ENCODE data around the gene NEU3. TPM values are rescaled to one million over a fixed set of nuclear protein-coding genes. Genes with fewer than 3 reads are reported as not detected.

NEU3 gene
- total RNA-seq, 1 experiment from 2014 or later: 12.5 TPM

GRCh38 chr11:75050516-75050915 lies 61.8 kb downstream of the NEU3 start:
- BruUV-seq (replicated peaks): no TSS peak
- H4K20me1 ChIP-seq (ENCODE audit: insufficient read depth): no peaks in the 10 kb centered on the region
- H3K4me3 ChIP-seq (replicated peaks in 1 of 2; ENCODE audit: low read depth in 1 of 2, low read length in 2 of 2): no peak overlapping the region
- RAD21 ChIA-PET (ENCODE audit: low non-redundant PET in 1 of 2, low total read pairs in 2 of 2, uncharacterized antibody in 2 of 2, unreplicated experiment in 2 of 2): no interaction called here
- no peak overlapping the region for H3K4me2 ChIP-seq (ENCODE audit: low read length)
- H3K27ac ChIP-seq (ENCODE audit: low read depth, low read length): no peak overlapping the region
- H3K4me1 ChIP-seq (ENCODE audit: control insufficient read depth in 1 of 2, insufficient read depth in 2 of 2, low read length in 2 of 2): peaks cover 2 to 10% of the 10 kb centered on the region in 2 experiments; a peak in 3 of 4 replicates
- no peak overlapping the region for H2AFZ ChIP-seq (ENCODE audit: low read depth, low read length, poor library complexity, severe bottlenecking)
- intact Hi-C loops (cut with micrococcal nuclease): no loop called here
- TF ChIP-seq ZNF274 (IDR thresholded peaks at IDR 0.05; ENCODE audit: low read depth, low read length) (no peak), ZFX (IDR thresholded peaks at IDR 0.05) (no peak), ZBTB33 (IDR thresholded peaks at IDR 0.05; ENCODE audit: extremely low read depth, insufficient replicate concordance, low read length) (no peak), ATF3 (IDR thresholded peaks at IDR 0.05) (no peak), EGR1 (IDR thresholded peaks at IDR 0.05; ENCODE audit: low read depth) (no peak), MAX (IDR thresholded peaks at IDR 0.05) (no peak), TCF7L2 (IDR thresholded peaks at IDR 0.05; ENCODE audit: borderline replicate concordance, extremely low read depth, insufficient read depth, insufficient read length) (no peak), CEBPB (IDR thresholded peaks at IDR 0.05; ENCODE audit: low read depth) (no peak), YY1 (IDR thresholded peaks at IDR 0.05; ENCODE audit: extremely low read depth, insufficient replicate concordance, low read depth, low read length) (no peak), CTCF (IDR thresholded peaks at IDR 0.05 in 2 of 3, conservative IDR thresholded peaks at IDR 0.05 in 1 of 3; ENCODE audit: borderline replicate concordance in 1 of 3, insufficient read depth in 1 of 3, low read depth in 2 of 3, low read length in 2 of 3) (no peak), SIN3A (IDR thresholded peaks at IDR 0.05; ENCODE audit: low read depth) (no peak), CBX3 (IDR thresholded peaks at IDR 0.05; ENCODE audit: low read depth) (no peak), JUND (IDR thresholded peaks at IDR 0.05) (no peak), FOSL1 (IDR thresholded peaks at IDR 0.05; ENCODE audit: low read depth) (no peak), ELF1 (IDR thresholded peaks at IDR 0.05; ENCODE audit: borderline replicate concordance, low read depth) (no peak), SP1 (IDR thresholded peaks at IDR 0.05; ENCODE audit: low read depth) (no peak), RAD21 (IDR thresholded peaks at IDR 0.05; ENCODE audit: low read depth) (no peak)
- TF ChIP-seq, protein P1, sequence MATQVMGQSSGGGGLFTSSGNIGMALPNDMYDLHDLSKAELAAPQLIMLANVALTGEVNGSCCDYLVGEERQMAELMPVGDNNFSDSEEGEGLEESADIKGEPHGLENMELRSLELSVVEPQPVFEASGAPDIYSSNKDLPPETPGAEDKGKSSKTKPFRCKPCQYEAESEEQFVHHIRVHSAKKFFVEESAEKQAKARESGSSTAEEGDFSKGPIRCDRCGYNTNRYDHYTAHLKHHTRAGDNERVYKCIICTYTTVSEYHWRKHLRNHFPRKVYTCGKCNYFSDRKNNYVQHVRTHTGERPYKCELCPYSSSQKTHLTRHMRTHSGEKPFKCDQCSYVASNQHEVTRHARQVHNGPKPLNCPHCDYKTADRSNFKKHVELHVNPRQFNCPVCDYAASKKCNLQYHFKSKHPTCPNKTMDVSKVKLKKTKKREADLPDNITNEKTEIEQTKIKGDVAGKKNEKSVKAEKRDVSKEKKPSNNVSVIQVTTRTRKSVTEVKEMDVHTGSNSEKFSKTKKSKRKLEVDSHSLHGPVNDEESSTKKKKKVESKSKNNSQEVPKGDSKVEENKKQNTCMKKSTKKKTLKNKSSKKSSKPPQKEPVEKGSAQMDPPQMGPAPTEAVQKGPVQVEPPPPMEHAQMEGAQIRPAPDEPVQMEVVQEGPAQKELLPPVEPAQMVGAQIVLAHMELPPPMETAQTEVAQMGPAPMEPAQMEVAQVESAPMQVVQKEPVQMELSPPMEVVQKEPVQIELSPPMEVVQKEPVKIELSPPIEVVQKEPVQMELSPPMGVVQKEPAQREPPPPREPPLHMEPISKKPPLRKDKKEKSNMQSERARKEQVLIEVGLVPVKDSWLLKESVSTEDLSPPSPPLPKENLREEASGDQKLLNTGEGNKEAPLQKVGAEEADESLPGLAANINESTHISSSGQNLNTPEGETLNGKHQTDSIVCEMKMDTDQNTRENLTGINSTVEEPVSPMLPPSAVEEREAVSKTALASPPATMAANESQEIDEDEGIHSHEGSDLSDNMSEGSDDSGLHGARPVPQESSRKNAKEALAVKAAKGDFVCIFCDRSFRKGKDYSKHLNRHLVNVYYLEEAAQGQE (IDR thresholded peaks at IDR 0.05; ENCODE audit: low read depth): no peak
- DNase-seq (ENCODE audit: low read depth, low spot score) (no peak), ATAC-seq (no peak)
- no peaks in the 10 kb centered on the region for H3K9me2 ChIP-seq (ENCODE audit: insufficient read depth)
- no peaks in the 10 kb centered on the region for H3K79me2 ChIP-seq (ENCODE audit: insufficient read depth, low read length)
- CTCF ChIA-PET: no interaction called here
- H3K27me3 ChIP-seq (ENCODE audit: insufficient read depth, low read length): no peaks in the 10 kb centered on the region
- H3K36me3 ChIP-seq (ENCODE audit: control insufficient read depth in 1 of 2, insufficient read depth in 2 of 2, low read length in 2 of 2): no peaks in the 10 kb centered on the region
- POLR2A ChIA-PET: no interaction called here
- no peak overlapping the region for H3K9ac ChIP-seq (ENCODE audit: low read length)
- peaks cover 9% of the 10 kb centered on the region in 2 experiments for H3K9me3 ChIP-seq (ENCODE audit: control insufficient read depth in 1 of 2, insufficient read depth in 1 of 2, low read depth in 1 of 2, low read length in 2 of 2)
